ENCODE results near the gene COG1.

The COG1 gene

GRCh38 chr17:73170324-73170723 lies 22.5 kb upstream of the COG1 start:
- DNase-seq, result no peak

DNA sequence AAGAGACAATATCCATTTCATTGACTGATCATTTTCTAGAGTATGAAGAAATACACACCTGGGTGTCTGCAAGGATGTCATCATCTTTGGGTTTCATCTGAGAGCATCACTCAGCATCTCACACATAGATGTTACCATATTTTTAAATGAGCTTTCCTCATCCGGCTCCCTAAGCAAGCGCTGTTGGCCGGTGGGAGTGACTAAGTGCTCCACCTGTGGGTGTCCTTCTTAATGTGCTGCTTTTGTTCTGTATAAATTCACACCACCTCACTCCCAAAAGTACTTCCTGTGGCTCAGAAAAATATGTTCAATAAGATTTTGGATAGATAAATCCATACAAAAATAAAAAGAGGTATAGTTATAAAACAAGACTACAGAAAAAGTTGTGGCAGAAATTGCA lies 20.6 kb upstream of the COG1 start:
- DNase-seq, result no peak

DNA sequence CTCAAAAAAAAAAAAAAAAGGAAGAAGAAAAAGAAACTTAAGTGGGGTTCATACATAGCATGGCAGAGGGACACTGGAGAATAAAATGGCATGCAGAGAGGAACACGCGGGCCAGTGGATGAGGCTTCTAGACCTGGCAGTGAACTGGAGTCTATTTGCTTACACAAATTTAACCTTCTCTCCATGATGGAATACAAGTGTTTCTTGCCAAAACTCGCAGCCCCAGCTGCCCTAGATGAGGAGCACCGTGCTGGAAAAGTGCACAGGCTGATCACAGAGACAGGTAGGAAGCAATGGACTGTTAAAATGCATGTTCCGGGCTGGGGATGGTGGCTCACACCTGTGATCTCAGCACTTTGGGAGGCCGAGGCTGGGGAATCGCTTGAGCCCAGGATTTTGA lies 18.7 kb upstream of the COG1 start:
- DNase-seq, result no peak

DNA sequence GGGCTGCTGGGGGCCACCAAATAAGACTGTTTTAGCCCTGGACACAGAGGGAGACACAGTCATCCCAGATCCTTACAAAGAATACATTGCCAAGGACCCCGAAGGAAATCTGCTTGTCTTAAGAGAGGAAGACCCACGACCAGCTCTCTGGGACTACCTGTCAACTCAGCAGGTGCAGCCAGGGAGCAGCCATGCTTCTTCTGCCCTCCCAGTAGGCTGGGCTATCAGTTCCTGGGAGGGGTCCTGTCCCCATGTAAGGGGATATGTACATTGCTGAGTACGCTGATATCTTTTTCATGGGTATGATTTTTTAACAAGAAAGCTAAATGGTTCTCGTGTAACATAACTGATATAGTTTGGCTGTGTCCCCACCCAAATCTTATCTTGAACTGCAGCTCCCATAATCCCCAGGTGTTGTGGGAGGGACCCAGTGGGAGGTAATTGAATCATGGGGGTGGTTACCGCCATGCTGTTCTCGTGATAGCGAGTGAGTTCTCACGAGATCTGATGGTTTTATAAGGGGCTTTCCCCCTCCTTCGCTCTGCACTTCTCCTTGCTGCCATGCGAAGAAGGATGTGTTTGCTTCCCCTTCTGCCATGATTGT lies 16.8 kb upstream of the COG1 start:
- no peak for DNase-seq

GRCh38 chr17:73179387-73179786 lies 13.5 kb upstream of the COG1 start:
- DNase-seq, result no peak

GRCh38 chr17:73179878-73180277 lies 13.0 kb upstream of the COG1 start:
- DNase-seq, result no peak

DNA sequence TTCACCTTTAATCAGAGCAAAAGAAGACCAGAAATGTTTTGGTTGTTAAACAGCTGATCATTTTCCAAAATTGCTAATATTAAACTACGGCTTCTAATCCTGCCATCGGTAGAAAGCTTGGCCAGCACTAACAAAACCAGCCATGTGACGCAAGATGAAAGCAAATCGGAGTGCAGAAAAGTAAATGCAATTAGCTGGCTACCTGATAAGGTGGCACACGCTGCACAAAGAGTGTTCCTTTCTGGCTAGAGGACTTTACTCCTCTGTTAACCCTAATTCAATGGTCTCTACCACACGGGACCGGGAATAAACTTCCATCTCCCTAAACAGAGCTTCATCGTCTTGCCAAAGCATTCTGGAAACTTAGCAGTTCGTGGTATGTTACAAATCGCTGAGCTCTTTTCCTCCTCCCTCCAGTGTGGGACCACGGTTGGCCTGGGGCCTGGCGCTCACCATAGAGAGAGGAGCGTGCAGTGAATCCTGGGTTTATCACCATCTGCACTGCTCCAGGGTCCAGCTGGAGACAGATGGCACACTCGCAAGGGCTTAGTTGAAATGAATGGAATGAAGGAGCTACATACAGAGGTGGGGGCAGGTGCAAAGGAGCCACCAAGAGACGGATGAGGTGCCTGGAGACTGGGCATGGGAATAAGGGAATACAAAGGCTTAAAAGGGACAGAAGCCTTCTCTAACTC lies 10.1 kb upstream of the COG1 start:
- DNase-seq, result no peak

- no peak for DNase-seq
Measured at GRCh38 chr17:73184136-73184993, 8.5 kb upstream of the COG1 start.

DNA sequence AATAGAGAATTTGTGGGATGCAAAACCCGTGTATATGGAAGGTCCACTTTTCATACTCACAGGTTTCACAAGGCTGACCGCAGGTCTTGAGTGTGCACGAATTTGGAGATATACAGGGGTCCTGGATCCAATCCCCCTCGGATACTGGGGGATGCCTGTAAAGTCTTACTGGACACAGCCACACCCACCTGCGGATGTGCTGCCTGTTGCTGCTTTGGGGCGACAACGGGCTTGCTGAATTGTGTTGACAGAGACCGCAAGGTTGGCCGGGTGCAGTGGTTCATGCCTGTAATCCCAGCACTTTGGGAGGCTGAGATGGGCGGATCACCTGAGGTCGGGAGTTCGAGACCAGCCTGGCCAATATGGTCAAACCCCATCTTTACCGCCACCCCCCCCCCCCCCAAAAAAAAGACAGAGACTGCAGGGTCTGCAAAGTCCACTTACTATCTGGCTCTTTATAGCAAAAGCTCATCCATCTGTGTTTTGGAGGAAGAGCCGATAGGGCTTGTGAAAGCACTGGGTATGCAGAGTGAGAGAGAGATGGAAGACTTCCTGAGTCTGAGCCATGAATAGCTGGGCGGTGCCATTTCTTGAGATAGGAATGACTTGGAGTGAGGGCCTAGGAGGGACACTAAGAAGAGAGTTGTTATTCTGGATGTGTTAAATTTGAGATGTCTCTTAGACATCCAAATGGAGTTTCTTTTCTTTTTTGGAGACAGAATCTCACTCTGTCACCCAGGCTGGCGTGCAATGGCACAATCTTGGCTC lies 6.4 kb upstream of the COG1 start:
- DNase-seq, result no peak

DNA sequence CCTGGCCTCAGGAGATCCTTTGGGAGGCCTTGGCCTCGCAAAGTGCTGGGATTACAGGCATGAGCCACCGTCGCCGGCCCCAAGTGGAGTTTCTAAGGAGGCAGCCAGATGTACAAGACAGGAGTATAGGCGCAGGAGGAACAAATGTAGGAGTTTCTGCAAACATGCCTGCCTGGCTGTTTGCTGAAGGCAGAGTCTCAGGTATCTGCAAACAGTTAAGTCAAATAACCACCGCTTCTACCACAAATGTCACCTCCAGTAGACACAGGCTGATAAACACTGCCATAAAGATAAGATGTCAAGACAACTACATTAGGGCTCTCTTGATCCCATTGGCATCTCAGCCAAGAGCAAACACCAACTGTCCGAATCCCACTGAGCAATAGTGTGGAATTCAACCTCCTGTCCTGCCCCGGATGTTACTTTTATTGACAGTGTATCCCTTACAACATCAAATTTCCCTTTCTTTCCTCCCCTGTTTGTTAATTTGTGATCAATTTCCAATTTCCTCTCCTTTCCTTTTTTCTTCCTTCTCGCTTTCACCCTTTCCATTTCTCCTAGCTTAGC lies 5.6 kb upstream of the COG1 start:
- no peak for DNase-seq

DNA sequence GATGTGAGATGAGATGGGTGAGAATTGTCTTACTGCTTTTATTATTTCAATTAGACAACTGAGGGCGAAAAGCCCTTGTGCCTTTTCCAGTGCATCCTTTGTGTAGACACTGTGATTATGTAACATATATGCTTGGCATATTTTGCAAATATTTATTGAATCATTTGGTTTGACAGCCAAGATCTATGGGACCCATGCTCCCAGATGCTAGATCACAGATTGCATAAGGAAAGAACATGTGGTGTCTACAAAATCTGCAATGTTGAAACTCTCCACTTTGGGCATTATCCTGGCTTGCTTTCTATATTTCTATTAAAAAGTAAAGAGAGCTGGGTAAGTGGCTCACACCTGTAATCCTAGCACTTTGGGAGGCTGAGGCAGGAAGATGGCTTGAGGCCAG lies 4.8 kb upstream of the COG1 start:
- no peak for DNase-seq

- DNase-seq, result no peak
Measured at GRCh38 chr17:73189417-73190099, 3.3 kb upstream of the COG1 start.

GRCh38 chr17:73191443-73192205 lies 1.2 kb upstream of the COG1 start:
- DNase-seq, result peak; percentile 77

DNA sequence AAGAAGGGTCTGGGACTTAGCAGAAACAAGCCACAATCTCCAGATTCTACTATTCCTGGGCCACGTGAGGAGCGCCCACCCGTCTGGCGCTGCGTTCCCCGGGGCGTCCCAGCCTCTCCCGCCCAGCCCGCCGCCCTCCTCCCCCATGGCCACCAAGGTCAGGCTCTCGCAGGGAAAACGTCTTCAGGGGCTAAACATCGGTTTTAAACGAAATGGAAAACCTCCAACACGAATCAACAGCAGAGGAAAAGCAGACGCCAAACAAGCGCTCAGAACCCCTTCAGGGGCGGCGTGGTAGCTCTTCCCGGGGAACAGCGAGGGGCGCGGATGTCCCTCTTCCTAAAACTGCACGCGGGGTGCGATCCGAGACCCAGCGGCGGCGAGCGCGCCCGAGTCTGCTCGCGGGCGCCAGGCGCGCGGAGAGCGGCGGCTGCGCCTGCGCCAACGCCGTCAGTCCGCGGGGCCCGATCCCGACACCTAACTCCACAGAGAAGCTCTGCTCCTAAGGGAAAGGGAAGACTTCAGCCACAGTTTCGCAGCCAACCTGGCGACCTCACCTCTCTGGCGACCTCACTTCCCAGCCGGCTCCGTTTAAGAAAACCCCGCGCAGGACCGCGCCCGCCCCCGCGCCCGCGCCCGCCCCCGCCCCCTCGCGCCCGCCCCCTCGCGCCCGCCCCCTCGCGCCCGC lies 505 bp upstream of the COG1 start:
- DNase-seq, result peak; percentile 78

DNA sequence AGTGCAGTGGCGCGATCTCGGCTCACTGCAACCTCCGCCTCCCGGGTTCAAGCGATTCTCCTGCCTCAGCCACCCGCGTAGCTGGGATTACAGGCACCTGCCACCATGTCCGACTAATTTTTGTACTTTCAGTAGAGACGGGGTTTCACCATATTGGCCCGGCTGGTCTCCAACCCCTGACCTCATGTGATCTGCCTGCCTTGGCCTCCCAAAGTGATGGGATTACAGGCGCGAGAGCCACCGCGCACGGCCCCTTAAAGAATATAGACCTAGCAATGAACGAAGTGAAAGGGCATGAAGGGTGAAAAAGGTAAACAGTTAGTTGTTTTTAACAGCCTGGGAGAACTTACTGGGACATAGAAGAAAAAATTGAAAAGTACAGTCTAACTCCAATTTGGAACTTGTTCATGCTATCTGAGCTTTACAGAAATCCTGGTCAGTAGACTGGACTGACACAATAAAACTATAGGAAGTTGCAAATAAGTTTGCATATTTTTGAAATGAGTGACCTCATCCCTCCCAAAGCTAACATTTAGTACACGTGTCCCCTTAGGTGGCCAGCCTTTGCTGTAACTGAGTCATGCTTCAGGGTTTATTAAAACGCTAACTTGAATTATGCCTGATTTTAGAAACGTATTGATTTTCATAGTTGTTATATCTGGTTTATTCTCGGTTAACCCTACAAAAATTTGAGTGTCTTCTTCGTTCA lies 1.8 kb downstream of the COG1 start:
- no peak for DNase-seq

DNA sequence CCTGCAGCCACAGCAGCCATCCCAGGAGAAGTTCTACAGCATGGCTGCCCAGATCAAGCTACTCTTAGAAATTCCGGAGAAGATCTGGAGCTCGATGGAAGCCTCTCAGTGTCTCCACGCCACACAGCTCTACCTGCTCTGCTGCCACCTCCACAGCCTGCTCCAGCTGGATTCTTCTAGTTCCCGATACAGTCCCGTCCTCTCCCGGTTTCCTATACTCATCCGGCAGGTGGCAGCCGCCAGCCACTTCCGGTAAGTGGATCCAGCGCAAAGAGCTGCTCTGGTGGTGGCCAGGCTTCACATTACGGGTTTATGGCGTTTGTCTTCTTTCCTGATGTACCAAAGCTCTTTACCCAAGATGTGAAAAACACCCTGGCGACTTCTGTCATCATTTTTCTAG lies 3.6 kb downstream of the COG1 start:
- DNase-seq, result peak; percentile 53

DNA sequence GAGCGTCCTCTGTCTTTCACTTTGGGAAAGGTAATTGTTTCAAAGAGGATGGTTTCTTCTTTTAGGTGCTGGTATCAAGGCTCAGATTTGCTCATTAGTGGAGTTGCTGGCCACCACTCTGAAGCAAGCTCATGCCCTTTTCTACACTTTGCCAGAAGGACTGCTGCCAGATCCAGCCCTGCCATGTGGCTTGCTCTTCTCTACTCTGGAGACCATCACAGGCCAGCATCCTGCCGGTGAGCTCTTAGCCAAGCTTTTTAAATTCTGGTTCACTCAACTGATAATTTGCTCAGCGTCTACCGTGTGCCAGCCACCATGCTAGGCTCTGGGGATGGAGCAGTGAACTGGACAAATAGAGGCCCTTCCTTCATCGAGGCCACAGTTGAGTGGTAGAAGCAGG lies 4.3 kb downstream of the COG1 start:
- no peak for DNase-seq

GRCh38 chr17:73198201-73198929 lies 5.5 kb downstream of the COG1 start:
- no peak for DNase-seq

DNA sequence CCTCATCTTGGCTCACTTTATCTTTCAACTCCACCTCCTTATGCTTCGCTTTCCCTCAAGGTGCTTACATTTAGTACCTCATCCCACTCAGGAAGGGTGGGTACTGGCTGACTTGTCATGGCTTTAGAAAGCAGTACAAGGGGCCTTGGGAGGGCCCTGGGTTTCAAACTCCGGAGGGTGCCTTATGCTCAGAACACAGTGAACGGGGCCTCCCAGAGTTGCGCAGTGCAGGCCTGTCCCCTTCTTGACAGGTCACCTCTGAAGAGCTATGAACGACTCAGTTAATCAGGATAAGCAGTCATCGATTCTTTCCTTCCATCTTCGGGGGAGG lies 6.0 kb downstream of the COG1 start:
- DNase-seq, result no peak

Data from femur (tissue), 1 donor.